Measurements from ENCODE around the gene FAM222B.
A peak's percentile ranks its signal among the peaks of the same experiment; 100 is the strongest.
"Not testable (repeated sequence)": the region's sequence is repeated elsewhere in the genome, so short reads cannot be mapped to it uniquely, and the experiment has no call there.

FAM222B gene

GRCh38 chr17:28722417-28723158, 120.0 kb downstream of the FAM222B start:
- H3K4me3 ChIP-seq (ENCODE audit: low read depth, low read length) = peak overlapping the region; percentile 100
- TF ChIP-seq, protein P1, sequence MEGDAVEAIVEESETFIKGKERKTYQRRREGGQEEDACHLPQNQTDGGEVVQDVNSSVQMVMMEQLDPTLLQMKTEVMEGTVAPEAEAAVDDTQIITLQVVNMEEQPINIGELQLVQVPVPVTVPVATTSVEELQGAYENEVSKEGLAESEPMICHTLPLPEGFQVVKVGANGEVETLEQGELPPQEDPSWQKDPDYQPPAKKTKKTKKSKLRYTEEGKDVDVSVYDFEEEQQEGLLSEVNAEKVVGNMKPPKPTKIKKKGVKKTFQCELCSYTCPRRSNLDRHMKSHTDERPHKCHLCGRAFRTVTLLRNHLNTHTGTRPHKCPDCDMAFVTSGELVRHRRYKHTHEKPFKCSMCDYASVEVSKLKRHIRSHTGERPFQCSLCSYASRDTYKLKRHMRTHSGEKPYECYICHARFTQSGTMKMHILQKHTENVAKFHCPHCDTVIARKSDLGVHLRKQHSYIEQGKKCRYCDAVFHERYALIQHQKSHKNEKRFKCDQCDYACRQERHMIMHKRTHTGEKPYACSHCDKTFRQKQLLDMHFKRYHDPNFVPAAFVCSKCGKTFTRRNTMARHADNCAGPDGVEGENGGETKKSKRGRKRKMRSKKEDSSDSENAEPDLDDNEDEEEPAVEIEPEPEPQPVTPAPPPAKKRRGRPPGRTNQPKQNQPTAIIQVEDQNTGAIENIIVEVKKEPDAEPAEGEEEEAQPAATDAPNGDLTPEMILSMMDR (IDR thresholded peaks at IDR 0.05; ENCODE audit: control insufficient read depth, extremely low read depth, insufficient read depth) = no peak
- DNase-seq (ENCODE audit: low read depth) = no peak

DNA sequence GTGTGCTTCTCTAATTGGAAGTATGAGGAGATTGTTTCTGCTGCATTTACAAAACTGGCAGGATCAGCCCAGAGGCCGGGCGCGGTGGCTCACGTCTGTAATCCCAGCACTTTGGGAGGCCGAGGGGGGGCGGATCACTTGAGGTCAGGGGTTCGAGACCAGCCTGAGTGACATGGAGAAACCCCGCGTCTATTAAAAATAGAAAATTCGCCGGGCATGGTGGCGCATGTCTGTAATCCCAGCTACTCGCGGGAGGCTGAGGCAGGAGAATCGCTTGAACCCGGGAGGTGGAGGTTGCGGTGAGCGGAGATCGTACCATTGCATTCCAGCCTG, 121.6 kb downstream of the FAM222B start:
- peak overlapping the region; percentile 100 for H3K4me3 ChIP-seq (ENCODE audit: low read depth, low read length)
- not testable (repeated sequence) for DNase-seq (ENCODE audit: low read depth)

- H3K4me3 ChIP-seq (ENCODE audit: low read depth, low read length) = peak overlapping the region; percentile 100
- no peak for DNase-seq (ENCODE audit: low read depth)
- TF ChIP-seq, protein P1 (IDR thresholded peaks at IDR 0.05; ENCODE audit: control insufficient read depth, extremely low read depth, insufficient read depth) = no peak
Measured at GRCh38 chr17:28720247-28720996, 122.2 kb downstream of the FAM222B start.

GRCh38 chr17:28719021-28719433, 123.6 kb downstream of the FAM222B start:
- TF ChIP-seq, protein P1 (IDR thresholded peaks at IDR 0.05; ENCODE audit: control insufficient read depth, extremely low read depth, insufficient read depth) = no peak
- no peak for DNase-seq (ENCODE audit: low read depth)
- peak overlapping the region; percentile 100 for H3K4me3 ChIP-seq (ENCODE audit: low read depth, low read length)

GRCh38 chr17:28718333-28719020, 124.1 kb downstream of the FAM222B start:
- TF ChIP-seq, protein P1 (IDR thresholded peaks at IDR 0.05; ENCODE audit: control insufficient read depth, extremely low read depth, insufficient read depth) = no peak
- no peak for DNase-seq (ENCODE audit: low read depth)
- H3K4me3 ChIP-seq (ENCODE audit: low read depth, low read length) = no peak overlapping the region; the same call in 1 of the 2 replicates

- no peak within 1 kb of the TSS for H3K4me3 ChIP-seq (ENCODE audit: low read depth, low read length)
- DNase-seq (ENCODE audit: low read depth) = no peak
- TF ChIP-seq, protein P1 (IDR thresholded peaks at IDR 0.05; ENCODE audit: control insufficient read depth, extremely low read depth, insufficient read depth) = no peak
Measured at GRCh38 chr17:28717578-28718332, 124.8 kb downstream of the FAM222B start, which contains the start of gene RAB34. Gene RAB34 (minus strand): TSS chr17:28717868. CDS start chr17:28717266, 602 bp downstream.
